Measurements from ENCODE around the gene MYLK2. TPM values are rescaled to one million over a fixed set of nuclear protein-coding genes. Genes with fewer than 3 reads are reported as not detected.

The MYLK2 gene
- total RNA-seq, 1 donor: under 0.01 TPM

GRCh38 chr20:31869942-31870725 is 51.0 kb downstream of the MYLK2 start, which contains the start of the genes DUSP15 and TTLL9:
DUSP15 (minus strand) TSS chr20:31870527; CDS start chr20:31870337, 190 bp downstream.
TTLL9 (plus strand) TSS chr20:31870634; CDS start chr20:31871127, 493 bp downstream.
- peak in 2 of 3 donors; percentile 37 to 42 for DNase-seq (ENCODE audit: low read depth in 2 of 3, low spot score in 2 of 3)

GRCh38 chr20:31870726-31871617 is 51.8 kb downstream of the MYLK2 start:
- no peak for DNase-seq (ENCODE audit: low read depth in 2 of 3, low spot score in 2 of 3)

- DNase-seq (ENCODE audit: low read depth in 2 of 3, low spot score in 2 of 3): no peak
Observed at GRCh38 chr20:31871618-31871954, 52.4 kb downstream of the MYLK2 start.

GRCh38 chr20:31872406-31872805 is 53.2 kb downstream of the MYLK2 start:
- DNase-seq (ENCODE audit: low read depth in 2 of 3, low spot score in 2 of 3): no peak

GRCh38 chr20:31875671-31876070 is 56.5 kb downstream of the MYLK2 start:
- peak in 1 of 3 donors; percentile 47 for DNase-seq (ENCODE audit: low read depth in 2 of 3, low spot score in 2 of 3)

GRCh38 chr20:31877684-31878083 is 58.5 kb downstream of the MYLK2 start:
- DNase-seq (ENCODE audit: low read depth in 2 of 3, low spot score in 2 of 3): no peak

GRCh38 chr20:31879143-31879987 is 60.2 kb downstream of the MYLK2 start:
- DNase-seq (ENCODE audit: low read depth in 2 of 3, low spot score in 2 of 3): peak; percentile 52 to 97 (median 94)

- DNase-seq (ENCODE audit: low read depth in 2 of 3, low spot score in 2 of 3): no peak
Observed at GRCh38 chr20:31881945-31882344, 62.8 kb downstream of the MYLK2 start.

GRCh38 chr20:31883829-31884228 is 64.7 kb downstream of the MYLK2 start:
- no peak for DNase-seq (ENCODE audit: low read depth in 2 of 3, low spot score in 2 of 3)

Small RNA genes lying within 50 kb of the gene (small RNA-seq; reads per million reads assigned to genes)
- not detected for gene AL160175.1

Other genes with a start within 250 kb of the MYLK2 start
- 1,163 TPM for gene ID1, start 214.1 kb upstream of the MYLK2 start, total RNA-seq
- gene COX4I2, start 181.4 kb upstream of the MYLK2 start, total RNA-seq: not detected
- 48.7 TPM for gene BCL2L1, start 96.5 kb upstream of the MYLK2 start, total RNA-seq
- gene TPX2, start 80.1 kb upstream of the MYLK2 start, total RNA-seq: 5.1 TPM
- not detected for gene FOXS1, start 26.2 kb downstream of the MYLK2 start, total RNA-seq
- gene DUSP15, start 51.2 kb downstream of the MYLK2 start, total RNA-seq: 8.6 TPM
- 0.54 TPM for gene TTLL9, start 51.3 kb downstream of the MYLK2 start, total RNA-seq
- 7.5 TPM for gene PDRG1, start 132.7 kb downstream of the MYLK2 start, total RNA-seq
- gene XKR7, start 148.8 kb downstream of the MYLK2 start, total RNA-seq: under 0.01 TPM
- not detected for gene CCM2L, start 191.1 kb downstream of the MYLK2 start, total RNA-seq
- 23.4 TPM for gene HCK, start 232.9 kb downstream of the MYLK2 start, total RNA-seq

All from hematopoietic multipotent progenitor cell (in vitro differentiated cells).